HepG2 (cell line): Measurements from ENCODE around the gene NT5M. TPM values are rescaled to one million over a fixed set of nuclear protein-coding genes. Genes with fewer than 3 reads are reported as not detected.

Experiments
- CENPX ChIP-seq: sonication (generic); formaldehyde crosslinking; IDR thresholded peaks from 2 replicates; pipeline ENCODE4 v1.9.0; 2021; ENCODE audit warnings: mild to moderate bottlenecking, missing genetic modification reagents, moderate library complexity
- FOXA1 ChIP-seq, 2 experiments: fragments of 450-650 bp in 1 of 2; sonication (generic) in 1 of 2; formaldehyde crosslinking in 1 of 2; IDR thresholded peaks; 2 replicates each; pipeline versions ENCODE4 v1.4.0 to v1.6.1; 2016 to 2020; ENCODE audit warnings: missing genetic modification reagents in 1 of 2
- GATAD1 ChIP-seq: IDR thresholded peaks from 2 replicates; pipeline ENCODE4 v1.6.1; 2016; ENCODE audit warnings: missing genetic modification reagents, missing compliant biosample characterization
- KAT8 ChIP-seq: IDR thresholded peaks from 2 replicates; pipeline ENCODE4 v1.6.1; 2016; ENCODE audit warnings: missing genetic modification reagents, missing compliant biosample characterization
- KLF12 ChIP-seq: sonication (generic); formaldehyde crosslinking; IDR thresholded peaks from 2 replicates; pipeline ENCODE4 v1.4.0; 2020; ENCODE audit warnings: missing genetic modification reagents, borderline replicate concordance
- MAFG ChIP-seq: sonication (generic); formaldehyde crosslinking; IDR thresholded peaks from 2 replicates; pipeline ENCODE4 v1.5.1; 2020; ENCODE audit warnings: mild to moderate bottlenecking, missing genetic modification reagents
- MAFK ChIP-seq, 2 experiments: IDR thresholded peaks in 1 of 2; conservative IDR thresholded peaks in 1 of 2; 2 replicates each; pipeline ENCODE4 v1.6.1; 2011; ENCODE audit warnings: improper control_type of control experiment in 2 of 2, low read length in 2 of 2
- NKX3-1 ChIP-seq: sonication (generic); formaldehyde crosslinking; IDR thresholded peaks from 2 replicates; pipeline ENCODE4 v1.5.0; 2020; ENCODE audit warnings: missing genetic modification reagents
- RCOR2 ChIP-seq: IDR thresholded peaks from 2 replicates; pipeline ENCODE4 v1.6.1; 2016; ENCODE audit warnings: missing biosample characterization, missing genetic modification reagents
- STAT5B ChIP-seq: sonication (generic); formaldehyde crosslinking; IDR thresholded peaks from 2 replicates; pipeline ENCODE4 v1.4.0; 2020; ENCODE audit warnings: missing genetic modification reagents
- ZBTB3 ChIP-seq: sonication (generic); formaldehyde crosslinking; IDR thresholded peaks from 2 replicates; pipeline ENCODE4 v1.4.0; 2020; ENCODE audit warnings: low read depth, mild to moderate bottlenecking, moderate library complexity, missing genetic modification reagents, borderline replicate concordance
- ZNF567 ChIP-seq: sonication (generic); formaldehyde crosslinking; IDR thresholded peaks from 2 replicates; pipeline ENCODE4 v1.8.1; 2023; ENCODE audit warnings: mild to moderate bottlenecking, missing genetic modification reagents, borderline replicate concordance
- ZNF841 ChIP-seq: sonication (generic); formaldehyde crosslinking; IDR thresholded peaks from 2 replicates; pipeline ENCODE4 v1.8.1; 2023; ENCODE audit warnings: missing genetic modification reagents, borderline replicate concordance
- polyA plus RNA-seq, 8 experiments: library from polyadenylated mRNA; depleted of rRNA in 3 of 8; stranded (reverse) in 7 of 8; unstranded in 1 of 8; fragments of >200 nt; fragmentation: Illumina TruSeq in 4 of 8; extraction: Trizol in 4 of 8; gene quantifications; 2 replicates each; pipeline versions ENCODE4 v1.2.1 to v1.2.3, GENCODE V29; 2011 to 2016; ENCODE audit warnings: low read depth in 4 of 8, missing spikeins in 1 of 8, mixed read lengths in 1 of 8; ENCODE audit not compliant: insufficient read depth in 1 of 8
- total RNA-seq, 5 experiments: library from RNA; depleted of rRNA; stranded (reverse); fragments of >200 nt; fragmentation: Illumina TruSeq; extraction: Trizol; gene quantifications; 2 replicates each; pipeline ENCODE4 v1.2.3, GENCODE V29; 2016; ENCODE audit warnings: low read depth in 1 of 5
- TF ChIP-seq, protein P1 (sequence below): sonication (generic); formaldehyde crosslinking; IDR thresholded peaks from 2 replicates; pipeline ENCODE4 v1.5.1; 2020; ENCODE audit warnings: missing genetic modification reagents, mild to moderate bottlenecking, borderline replicate concordance
- TF ChIP-seq, protein P2 (sequence below): IDR thresholded peaks from 2 replicates; pipeline ENCODE4 v1.6.1; 2012; ENCODE audit warnings: inconsistent platforms
- TF ChIP-seq, protein P3 (sequence below), 2 experiments: sonication (generic) in 1 of 2; formaldehyde crosslinking in 1 of 2; IDR thresholded peaks; 2 replicates each; pipeline versions ENCODE4 v1.4.0 to v1.6.1; 2018 to 2020; ENCODE audit warnings: missing genetic modification reagents in 2 of 2, borderline replicate concordance in 1 of 2, low read depth in 1 of 2, mild to moderate bottlenecking in 1 of 2, missing biosample characterization in 1 of 2
- TF ChIP-seq, protein P4 (sequence below): sonication (generic); formaldehyde crosslinking; IDR thresholded peaks from 2 replicates; pipeline ENCODE4 v1.9.0; 2021; ENCODE audit warnings: missing genetic modification reagents, borderline replicate concordance
- TF ChIP-seq, protein P5 (sequence below): IDR thresholded peaks from 2 replicates; pipeline ENCODE4 v1.6.1; 2016; ENCODE audit warnings: low read depth, borderline replicate concordance

The NT5M gene
- total and polyA plus RNA-seq, 2 of the 13 experiments (the other 11 are each of a cell fraction or from before 2014, with no cell fraction given) = 0.55 to 0.78 TPM

DNA sequence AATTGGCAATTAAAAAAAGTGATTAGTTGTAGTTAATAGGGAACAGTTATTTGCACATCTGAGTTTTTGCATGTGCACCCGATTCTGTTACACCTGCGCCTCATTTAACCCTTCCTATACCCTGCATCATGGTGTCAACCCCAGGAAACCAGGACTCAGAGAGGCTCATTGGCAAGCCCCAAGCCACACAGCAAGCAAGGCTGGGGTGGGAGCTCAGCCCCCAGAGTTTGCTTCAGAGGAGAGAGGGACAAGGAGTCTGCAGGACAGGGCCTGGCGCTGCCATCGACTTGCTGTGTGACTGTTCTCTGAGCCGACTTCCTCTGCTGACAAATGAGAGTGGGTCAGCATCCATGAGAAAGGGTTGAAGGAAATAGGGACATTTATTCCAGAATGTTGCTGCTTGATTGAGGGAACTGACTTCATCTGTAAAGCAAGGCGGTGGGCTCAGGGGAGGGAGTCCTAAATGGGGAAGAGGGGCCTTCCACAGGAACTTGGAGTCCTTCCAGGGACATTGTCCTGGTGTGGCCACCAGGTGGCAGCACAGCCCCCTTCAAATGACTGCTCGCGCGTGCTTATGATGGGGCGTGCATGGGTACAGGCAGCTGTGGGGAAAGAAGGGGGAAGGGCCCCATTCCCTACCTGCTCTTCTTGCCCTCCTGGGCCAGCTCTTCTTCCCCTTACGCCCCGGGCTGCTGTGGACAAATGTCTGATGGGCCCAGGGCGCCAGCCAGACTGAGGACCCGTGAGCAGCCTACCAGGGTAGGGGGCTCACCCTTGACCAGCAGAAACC is 51.6 kb downstream of the NT5M start (continued):
- no peak for TF ChIP-seq ZNF841 (CRISPR knock-in tag)
- no peak for TF ChIP-seq KAT8
- no peak for TF ChIP-seq STAT5B (CRISPR knock-in tag)
- TF ChIP-seq, protein P1, sequence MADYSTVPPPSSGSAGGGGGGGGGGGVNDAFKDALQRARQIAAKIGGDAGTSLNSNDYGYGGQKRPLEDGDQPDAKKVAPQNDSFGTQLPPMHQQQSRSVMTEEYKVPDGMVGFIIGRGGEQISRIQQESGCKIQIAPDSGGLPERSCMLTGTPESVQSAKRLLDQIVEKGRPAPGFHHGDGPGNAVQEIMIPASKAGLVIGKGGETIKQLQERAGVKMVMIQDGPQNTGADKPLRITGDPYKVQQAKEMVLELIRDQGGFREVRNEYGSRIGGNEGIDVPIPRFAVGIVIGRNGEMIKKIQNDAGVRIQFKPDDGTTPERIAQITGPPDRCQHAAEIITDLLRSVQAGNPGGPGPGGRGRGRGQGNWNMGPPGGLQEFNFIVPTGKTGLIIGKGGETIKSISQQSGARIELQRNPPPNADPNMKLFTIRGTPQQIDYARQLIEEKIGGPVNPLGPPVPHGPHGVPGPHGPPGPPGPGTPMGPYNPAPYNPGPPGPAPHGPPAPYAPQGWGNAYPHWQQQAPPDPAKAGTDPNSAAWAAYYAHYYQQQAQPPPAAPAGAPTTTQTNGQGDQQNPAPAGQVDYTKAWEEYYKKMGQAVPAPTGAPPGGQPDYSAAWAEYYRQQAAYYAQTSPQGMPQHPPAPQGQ = no peak
- TF ChIP-seq KLF12 = no peak
- TF ChIP-seq MAFG (CRISPR knock-in tag) = no peak
- no peak for TF ChIP-seq GATAD1 (CRISPR knock-in tag)
- TF ChIP-seq, protein P2, sequence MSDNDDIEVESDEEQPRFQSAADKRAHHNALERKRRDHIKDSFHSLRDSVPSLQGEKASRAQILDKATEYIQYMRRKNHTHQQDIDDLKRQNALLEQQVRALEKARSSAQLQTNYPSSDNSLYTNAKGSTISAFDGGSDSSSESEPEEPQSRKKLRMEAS = peak; percentile 44; the same call in 1 of the 2 replicates
- TF ChIP-seq CENPX (CRISPR knock-in tag) = no peak
- no peak for TF ChIP-seq ZNF567
- TF ChIP-seq, protein P3, sequence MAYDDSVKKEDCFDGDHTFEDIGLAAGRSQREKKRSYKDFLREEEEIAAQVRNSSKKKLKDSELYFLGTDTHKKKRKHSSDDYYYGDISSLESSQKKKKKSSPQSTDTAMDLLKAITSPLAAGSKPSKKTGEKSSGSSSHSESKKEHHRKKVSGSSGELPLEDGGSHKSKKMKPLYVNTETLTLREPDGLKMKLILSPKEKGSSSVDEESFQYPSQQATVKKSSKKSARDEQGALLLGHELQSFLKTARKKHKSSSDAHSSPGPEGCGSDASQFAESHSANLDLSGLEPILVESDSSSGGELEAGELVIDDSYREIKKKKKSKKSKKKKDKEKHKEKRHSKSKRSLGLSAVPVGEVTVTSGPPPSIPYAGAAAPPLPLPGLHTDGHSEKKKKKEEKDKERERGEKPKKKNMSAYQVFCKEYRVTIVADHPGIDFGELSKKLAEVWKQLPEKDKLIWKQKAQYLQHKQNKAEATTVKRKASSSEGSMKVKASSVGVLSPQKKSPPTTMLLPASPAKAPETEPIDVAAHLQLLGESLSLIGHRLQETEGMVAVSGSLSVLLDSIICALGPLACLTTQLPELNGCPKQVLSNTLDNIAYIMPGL (CRISPR knock-in tag; IDR thresholded peaks at IDR 0.05; ENCODE audit: borderline replicate concordance in 1 of 2, low read depth in 1 of 2) = peak in 1 of 2 experiments; percentile 21; a peak in 1 of 4 replicates
- TF ChIP-seq, protein P4, sequence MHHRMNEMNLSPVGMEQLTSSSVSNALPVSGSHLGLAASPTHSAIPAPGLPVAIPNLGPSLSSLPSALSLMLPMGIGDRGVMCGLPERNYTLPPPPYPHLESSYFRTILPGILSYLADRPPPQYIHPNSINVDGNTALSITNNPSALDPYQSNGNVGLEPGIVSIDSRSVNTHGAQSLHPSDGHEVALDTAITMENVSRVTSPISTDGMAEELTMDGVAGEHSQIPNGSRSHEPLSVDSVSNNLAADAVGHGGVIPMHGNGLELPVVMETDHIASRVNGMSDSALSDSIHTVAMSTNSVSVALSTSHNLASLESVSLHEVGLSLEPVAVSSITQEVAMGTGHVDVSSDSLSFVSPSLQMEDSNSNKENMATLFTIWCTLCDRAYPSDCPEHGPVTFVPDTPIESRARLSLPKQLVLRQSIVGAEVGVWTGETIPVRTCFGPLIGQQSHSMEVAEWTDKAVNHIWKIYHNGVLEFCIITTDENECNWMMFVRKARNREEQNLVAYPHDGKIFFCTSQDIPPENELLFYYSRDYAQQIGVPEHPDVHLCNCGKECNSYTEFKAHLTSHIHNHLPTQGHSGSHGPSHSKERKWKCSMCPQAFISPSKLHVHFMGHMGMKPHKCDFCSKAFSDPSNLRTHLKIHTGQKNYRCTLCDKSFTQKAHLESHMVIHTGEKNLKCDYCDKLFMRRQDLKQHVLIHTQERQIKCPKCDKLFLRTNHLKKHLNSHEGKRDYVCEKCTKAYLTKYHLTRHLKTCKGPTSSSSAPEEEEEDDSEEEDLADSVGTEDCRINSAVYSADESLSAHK (CRISPR knock-in tag) = no peak
- no peak for TF ChIP-seq NKX3-1
- no peak for TF ChIP-seq FOXA1 (IDR thresholded peaks at IDR 0.05)
- TF ChIP-seq FOXA1 (CRISPR knock-in tag; IDR thresholded peaks at IDR 0.05) = no peak
- TF ChIP-seq ZBTB3 (CRISPR knock-in tag) = no peak
- TF ChIP-seq MAFK (conservative IDR thresholded peaks at IDR 0.05 in 1 of 2, IDR thresholded peaks at IDR 0.05 in 1 of 2; ENCODE audit: low read length in 2 of 2) = no peak
- no peak for TF ChIP-seq RCOR2 (CRISPR knock-in tag)
- TF ChIP-seq, protein P5, sequence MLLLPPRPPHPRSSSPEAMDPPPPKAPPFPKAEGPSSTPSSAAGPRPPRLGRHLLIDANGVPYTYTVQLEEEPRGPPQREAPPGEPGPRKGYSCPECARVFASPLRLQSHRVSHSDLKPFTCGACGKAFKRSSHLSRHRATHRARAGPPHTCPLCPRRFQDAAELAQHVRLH (CRISPR knock-in tag) = peak; percentile 41; the same call in 1 of the 2 replicates
